DMS153 treated with DMSO at 0.1 percent for 48 hours (cell line): Measurements from ENCODE around the gene SCAF11.

Source experiments
- DNase-seq: peaks from one replicate; lab custom pipeline; 2025; ENCODE audit not compliant: unreplicated experiment; lab: John Stamatoyannopoulos, UW

Gene SCAF11

DNA sequence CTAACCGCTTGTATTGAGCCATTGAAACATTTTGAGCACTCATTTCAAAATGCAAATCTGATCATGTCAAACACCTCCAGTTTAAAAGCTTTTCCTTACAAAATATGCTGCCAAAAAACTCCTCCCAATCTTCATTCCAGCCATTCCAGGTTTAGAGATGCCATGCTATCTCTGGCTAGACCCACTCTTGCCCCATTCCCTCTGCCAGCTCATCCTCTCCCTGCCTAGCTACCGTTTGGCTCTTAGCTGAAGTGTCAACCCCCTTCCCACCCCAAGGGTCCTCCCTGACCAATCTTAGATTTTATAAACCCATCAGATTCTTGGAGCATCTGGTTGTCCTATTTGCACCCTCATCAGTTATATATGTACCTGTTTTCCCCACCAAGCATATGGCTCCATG is 75.0 kb downstream of the SCAF11 start:
- no peak for DNase-seq

- DNase-seq: no peak
Observed at GRCh38 chr12:45914090-45914489, 76.3 kb downstream of the SCAF11 start.

GRCh38 chr12:45913631-45914030 is 76.7 kb downstream of the SCAF11 start:
- DNase-seq: no peak

DNA sequence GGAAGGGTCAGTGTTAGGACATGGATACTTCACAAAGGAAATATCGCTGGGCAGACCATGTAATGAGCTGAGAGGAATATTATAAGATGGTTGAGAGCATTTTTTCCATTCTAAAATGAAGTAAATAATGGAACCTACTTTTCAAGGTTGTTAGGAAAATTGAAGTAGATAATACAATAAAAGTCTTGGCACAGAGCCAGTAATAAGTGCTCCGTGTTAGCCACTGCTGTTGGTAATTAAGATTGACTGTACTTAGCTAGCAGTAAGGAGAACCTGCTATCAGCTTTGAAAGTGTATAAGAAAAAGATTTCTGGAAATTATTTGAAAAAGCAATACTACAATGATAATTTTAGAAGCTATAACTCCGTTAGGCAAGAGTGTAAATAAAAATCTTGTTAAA is 77.6 kb downstream of the SCAF11 start:
- DNase-seq: no peak

GRCh38 chr12:45909041-45909713 is 81.2 kb downstream of the SCAF11 start:
- no peak for DNase-seq

GRCh38 chr12:45907955-45908354 is 82.4 kb downstream of the SCAF11 start:
- no peak for DNase-seq

DNA sequence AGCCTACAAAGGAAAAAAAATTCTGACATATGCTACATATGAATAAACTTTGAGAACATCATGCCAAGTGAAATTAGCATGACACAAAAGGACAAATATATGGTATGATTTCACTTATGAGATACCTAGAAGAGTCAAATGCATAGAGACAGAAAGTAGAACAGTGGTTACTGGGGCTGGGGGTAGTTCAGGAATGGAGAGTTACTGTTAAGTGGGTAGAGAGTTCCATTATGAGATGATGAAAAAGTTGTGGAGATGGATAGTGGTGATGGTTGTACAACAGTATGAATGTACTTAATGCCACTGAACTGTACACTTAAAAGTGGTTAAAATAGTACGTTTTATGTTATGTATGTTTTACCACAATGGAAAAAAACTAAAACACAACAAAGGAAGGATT is 92.3 kb downstream of the SCAF11 start:
- no peak for DNase-seq

GRCh38 chr12:45895961-45896360 is 94.4 kb downstream of the SCAF11 start:
- DNase-seq: no peak

GRCh38 chr12:45893240-45893639 is 97.1 kb downstream of the SCAF11 start:
- no peak for DNase-seq

- no peak for DNase-seq
Observed at GRCh38 chr12:45890276-45890675, 100.1 kb downstream of the SCAF11 start.

DNA sequence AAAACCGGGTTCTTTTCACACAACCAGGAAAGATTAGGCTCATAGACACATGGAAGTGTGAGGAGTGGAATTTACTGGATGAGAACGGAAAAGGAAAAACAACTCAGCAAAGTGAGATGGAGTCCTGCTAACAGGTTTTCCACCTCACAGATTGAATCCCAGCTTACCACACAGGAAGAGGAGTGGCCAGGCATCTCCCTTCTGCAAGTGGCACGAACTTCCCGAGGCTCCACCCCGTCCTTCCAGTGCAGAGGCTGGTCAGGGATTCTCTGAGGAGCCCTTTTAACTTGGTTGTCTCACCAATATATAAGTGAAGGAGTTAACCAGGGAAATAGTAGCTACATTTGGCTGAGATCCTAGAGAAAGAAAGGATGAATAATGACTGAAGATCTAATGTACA is 102.8 kb downstream of the SCAF11 start:
- DNase-seq: no peak

DNA sequence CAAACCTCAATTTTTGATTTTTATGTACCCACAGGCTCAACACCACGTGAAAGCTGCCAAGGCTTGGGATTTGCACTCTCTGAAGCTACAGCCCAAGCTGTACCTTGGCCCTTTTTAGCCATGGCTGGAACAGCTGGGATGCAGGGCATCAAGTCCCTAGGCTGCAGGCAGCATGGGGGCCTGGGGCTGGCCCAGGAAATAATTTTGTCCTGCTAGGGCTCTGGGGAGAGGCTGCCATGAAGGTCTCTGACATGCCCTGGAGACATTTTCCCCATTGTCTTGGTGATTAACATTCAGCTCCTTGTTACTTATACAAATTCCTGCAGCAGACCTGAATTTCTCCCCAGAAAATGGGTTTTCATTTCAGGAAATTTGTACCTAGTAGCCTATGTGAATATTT is 103.7 kb downstream of the SCAF11 start:
- no peak for DNase-seq

- DNase-seq: no peak
Observed at GRCh38 chr12:45883187-45883586, 107.2 kb downstream of the SCAF11 start.

DNA sequence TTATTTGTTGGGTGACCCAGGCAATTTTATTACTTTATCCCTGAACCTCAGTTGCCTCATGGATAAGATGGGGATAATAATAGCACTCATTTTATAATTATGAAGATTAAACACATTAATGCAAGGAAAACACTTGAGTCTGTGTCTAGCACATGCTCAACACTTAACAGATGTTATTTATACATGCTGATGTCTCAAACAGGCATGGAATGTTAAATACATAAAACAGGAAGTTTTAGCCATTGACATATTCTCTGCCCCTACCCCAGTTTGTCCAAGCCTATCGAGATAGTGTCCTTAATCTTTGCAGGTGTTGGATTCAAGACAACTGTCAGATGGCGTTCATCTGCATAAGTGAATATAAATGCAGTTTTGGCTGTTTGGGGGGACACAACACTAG is 109.8 kb downstream of the SCAF11 start:
- DNase-seq: no peak

GRCh38 chr12:45879363-45879895 is 110.9 kb downstream of the SCAF11 start:
- DNase-seq: no peak

GRCh38 chr12:45878630-45879255 is 111.6 kb downstream of the SCAF11 start:
- no peak for DNase-seq

DNA sequence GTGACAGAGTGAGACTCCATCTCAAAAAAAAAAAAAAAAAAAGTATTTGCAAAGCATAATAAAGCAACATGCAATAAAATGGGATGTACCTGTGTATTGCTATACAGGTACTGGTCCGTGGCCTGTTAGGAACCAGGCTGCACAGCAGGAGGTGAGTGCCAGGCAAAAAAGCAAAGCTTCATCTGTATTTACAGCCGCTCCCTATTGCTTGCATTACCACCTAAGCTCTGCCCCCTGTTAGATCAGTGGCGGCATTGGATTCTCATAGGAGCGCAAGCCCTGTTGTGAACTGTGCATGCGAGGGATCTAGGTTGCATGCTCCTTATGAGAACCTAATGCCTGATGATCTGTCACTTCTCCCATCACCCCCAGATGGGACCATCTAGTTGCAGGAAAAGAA is 113.3 kb downstream of the SCAF11 start:
- no peak for DNase-seq

DNA sequence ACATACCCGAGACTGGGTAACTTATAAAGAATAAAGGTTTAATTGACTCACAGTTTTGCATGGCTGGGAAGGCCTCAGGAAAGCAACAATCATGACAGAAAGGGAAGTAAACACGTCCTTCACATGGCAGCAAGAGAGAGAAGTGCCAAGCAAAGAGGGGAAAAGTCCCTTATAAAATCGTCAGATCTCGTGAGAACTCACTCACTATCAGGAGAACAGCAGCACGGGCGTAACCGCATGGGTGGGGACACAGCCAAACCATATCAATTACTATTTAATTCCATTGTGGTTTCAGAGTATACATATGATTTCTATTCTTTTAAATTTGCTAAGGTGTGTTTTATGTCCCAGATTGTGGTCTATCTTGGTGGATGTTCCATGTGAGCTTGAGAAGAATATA is 117.9 kb downstream of the SCAF11 start:
- DNase-seq: no peak
